ELF-1 (cell line): ENCODE measurements around the gene SPESP1.
"Not testable (repeated sequence)": the region's sequence is repeated elsewhere in the genome, so short reads cannot be mapped to it uniquely, and the experiment has no call there.

ENCODE experiments used
- DNase-seq: peaks from one replicate; pipeline ENCODE4 v3.0.0-alpha.2; 2016; ENCODE audit warnings: low read depth, low spot score

Gene SPESP1

GRCh38 chr15:68963719-68964118, 33.4 kb downstream of the SPESP1 start:
- DNase-seq: not testable (repeated sequence)

GRCh38 chr15:68966996-68967395, 36.7 kb downstream of the SPESP1 start:
- no peak for DNase-seq

- no peak for DNase-seq
Measured at GRCh38 chr15:68967948-68968347, 37.6 kb downstream of the SPESP1 start.

GRCh38 chr15:68969298-68969697, 39.0 kb downstream of the SPESP1 start:
- no peak for DNase-seq

- DNase-seq: no peak
Measured at GRCh38 chr15:68972201-68973065, 42.1 kb downstream of the SPESP1 start.

GRCh38 chr15:68975651-68976160, 45.4 kb downstream of the SPESP1 start:
- DNase-seq: not testable (repeated sequence)

- not testable (repeated sequence) for DNase-seq
Measured at GRCh38 chr15:68977426-68977825, 47.1 kb downstream of the SPESP1 start.

- no peak for DNase-seq
Measured at GRCh38 chr15:68979006-68979405, 48.7 kb downstream of the SPESP1 start.

- no peak for DNase-seq
Measured at GRCh38 chr15:68979816-68980215, 49.5 kb downstream of the SPESP1 start.

GRCh38 chr15:68980786-68981185, 50.5 kb downstream of the SPESP1 start:
- no peak for DNase-seq

GRCh38 chr15:68981941-68982340, 51.6 kb downstream of the SPESP1 start:
- DNase-seq: no peak

- no peak for DNase-seq
Measured at GRCh38 chr15:68982976-68983563, 52.7 kb downstream of the SPESP1 start.

- DNase-seq: no peak
Measured at GRCh38 chr15:68983961-68984481, 53.7 kb downstream of the SPESP1 start.

- no peak for DNase-seq
Measured at GRCh38 chr15:68984586-68984985, 54.3 kb downstream of the SPESP1 start.

GRCh38 chr15:68985361-68985891, 55.1 kb downstream of the SPESP1 start:
- DNase-seq: no peak

- no peak for DNase-seq
Measured at GRCh38 chr15:68986322-68986721, 56.0 kb downstream of the SPESP1 start.

GRCh38 chr15:68987120-68987519, 56.8 kb downstream of the SPESP1 start:
- DNase-seq: no peak

GRCh38 chr15:68987676-68988075, 57.4 kb downstream of the SPESP1 start:
- no peak for DNase-seq

GRCh38 chr15:68989541-68990230, 59.4 kb downstream of the SPESP1 start:
- DNase-seq: peak; percentile 63

- peak; percentile 62 for DNase-seq
Measured at GRCh38 chr15:68990231-68990991, 60.1 kb downstream of the SPESP1 start.

GRCh38 chr15:68990992-68991500, 60.7 kb downstream of the SPESP1 start:
- peak; percentile 21 for DNase-seq
